ENCODE data around the gene KLHL5.

KLHL5 gene

DNA sequence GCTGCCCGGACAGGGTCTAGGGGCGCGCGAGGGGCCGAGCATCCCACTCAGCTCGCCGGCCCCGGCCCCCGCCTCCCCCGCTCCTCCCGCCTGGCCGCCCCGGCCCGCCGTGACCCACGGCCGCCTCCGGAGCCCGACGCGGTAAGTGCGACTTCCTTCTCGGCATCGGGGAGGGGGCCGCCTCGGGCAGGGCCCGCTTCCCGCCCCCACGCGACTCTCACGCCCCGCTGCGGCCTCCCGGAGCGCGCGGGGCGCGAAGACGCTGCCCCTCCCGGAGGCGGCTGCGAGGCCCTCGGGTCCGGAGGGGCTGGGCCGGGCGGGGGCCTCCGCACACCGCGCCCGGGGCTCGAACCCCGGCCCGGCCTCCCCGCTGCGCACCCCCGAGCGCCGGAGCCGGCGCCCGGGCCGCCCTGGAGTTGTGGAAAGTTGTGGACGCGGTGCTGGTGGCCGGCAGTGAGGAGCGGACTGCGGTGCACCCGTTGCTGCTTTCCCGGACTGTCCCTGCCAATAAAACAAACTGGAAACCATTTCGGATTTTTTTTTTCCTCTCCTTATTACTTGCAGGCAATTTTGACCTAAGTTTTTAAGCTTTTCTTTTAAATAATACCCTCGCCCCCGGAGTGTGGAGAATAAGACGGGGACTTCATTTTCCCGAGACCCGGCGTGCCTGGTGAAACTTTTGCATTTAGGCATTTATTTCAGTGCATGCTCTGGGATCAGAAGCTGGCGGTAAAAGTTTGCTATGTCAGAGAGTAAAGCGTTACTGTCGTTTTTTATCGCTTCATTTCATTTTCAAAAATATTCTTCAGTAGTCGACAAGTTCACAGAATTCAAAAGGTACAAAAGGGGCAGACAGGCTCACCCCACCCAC lies 16.8 kb upstream of the KLHL5 start:
- no peak for DNase-seq

- no peak for DNase-seq
Measured at GRCh38 chr4:39045827-39046221, 16.2 kb upstream of the KLHL5 start.

DNA sequence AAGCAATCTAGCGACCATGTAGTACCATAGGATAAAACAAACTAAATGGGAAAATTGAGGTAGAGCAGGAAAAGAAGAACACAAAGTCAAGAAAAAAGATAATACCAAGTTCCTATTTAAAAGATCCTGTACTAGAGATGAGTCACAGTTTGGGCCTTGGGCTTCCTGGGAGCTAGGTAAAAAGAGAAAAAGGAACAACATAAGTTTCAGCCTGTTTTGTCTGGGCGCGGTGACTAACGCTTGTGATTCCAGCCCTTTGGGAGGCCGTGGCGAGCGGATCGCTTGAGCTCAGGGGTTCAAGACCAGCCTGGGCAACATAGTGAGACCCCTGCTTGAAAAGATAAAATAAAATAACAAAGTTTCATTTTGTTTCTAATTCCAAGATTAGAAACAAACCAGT lies 15.8 kb upstream of the KLHL5 start:
- DNase-seq: no peak

DNA sequence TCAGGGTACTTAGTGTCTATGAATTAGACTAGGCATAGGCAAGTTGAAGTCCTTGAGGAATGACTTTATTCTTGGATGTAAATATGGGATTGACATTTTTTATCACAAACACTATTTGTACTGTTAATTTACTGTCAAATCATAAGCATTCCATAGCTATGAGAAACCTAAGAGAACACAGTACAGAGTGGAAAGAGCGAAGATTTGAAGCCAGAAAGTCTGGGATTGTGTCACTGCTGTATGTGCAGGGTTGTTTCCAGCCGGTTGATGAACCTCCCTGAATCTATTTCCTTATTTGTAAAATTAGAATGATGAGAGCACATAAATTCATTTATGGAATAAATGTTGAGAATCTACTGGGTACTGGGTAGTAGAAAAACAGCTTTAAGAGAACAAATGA lies 14.4 kb upstream of the KLHL5 start:
- DNase-seq: no peak

- DNase-seq: no peak
Measured at GRCh38 chr4:39048311-39048710, 13.7 kb upstream of the KLHL5 start.

- no peak for DNase-seq
Measured at GRCh38 chr4:39050590-39050989, 11.4 kb upstream of the KLHL5 start.

GRCh38 chr4:39051492-39051891 lies 10.5 kb upstream of the KLHL5 start:
- no peak for DNase-seq

DNA sequence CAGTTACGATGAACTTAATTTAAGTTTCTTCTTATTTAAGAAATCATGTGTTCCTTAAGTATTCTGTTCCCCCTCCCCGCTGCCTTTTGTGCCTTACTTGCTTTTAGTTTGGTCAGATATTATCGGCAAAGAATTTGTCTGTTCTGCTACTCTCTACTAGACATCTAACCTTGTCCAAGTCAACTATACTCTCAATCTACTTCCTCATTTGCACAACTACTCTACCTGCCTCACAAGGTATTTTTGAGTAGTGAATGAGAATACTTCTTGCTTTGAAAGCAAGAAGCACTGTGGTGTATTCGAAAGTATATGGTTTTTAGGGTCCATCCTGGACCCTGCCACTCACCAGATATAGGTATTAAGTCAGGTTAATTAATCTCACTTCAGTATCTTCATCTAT lies 8.0 kb upstream of the KLHL5 start:
- no peak for DNase-seq

DNA sequence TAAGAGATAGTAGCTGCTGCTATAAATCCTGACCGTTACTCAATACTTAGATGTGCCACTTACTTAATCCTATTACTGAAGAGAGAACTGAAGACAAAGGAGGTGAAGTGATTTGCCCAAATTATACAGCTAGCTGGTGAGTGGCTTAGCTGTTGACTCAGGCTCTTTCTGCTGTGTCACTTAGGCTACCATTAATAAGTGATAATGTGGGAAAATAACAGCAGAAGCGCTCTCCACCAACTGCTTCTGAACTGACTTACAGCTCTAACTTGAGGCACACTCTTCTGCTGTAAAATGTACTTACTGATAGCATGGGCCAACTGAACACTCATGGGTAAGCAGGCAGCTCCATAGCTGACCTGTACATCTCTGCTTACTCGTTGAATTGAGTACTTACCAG lies 7.5 kb upstream of the KLHL5 start:
- DNase-seq: no peak

GRCh38 chr4:39056023-39056422 lies 6.0 kb upstream of the KLHL5 start:
- DNase-seq: no peak

- DNase-seq: no peak
Measured at GRCh38 chr4:39061457-39061856, 575 bp upstream of the KLHL5 start.

- DNase-seq: no peak
Measured at GRCh38 chr4:39062770-39063097, 702 bp downstream of the KLHL5 start.

DNA sequence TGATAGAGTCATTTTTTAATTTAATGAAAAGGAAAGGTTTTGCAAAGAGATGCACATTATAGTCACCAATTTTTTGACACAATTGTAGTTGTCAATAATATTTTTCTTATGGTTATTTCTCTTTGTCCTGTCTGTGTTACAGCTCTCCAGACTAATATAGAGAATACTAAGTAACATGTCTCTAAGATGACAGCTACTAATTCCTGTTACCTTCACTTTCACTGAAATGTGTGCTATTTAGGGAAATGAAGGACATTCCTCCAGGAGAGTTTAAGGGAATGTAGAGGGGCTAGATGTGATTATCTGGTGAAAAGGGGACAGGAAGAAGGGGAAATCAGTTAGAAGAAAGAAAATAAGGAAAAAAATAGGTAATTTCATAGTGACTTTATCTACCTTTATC lies 1.4 kb downstream of the KLHL5 start:
- DNase-seq: no peak

DNA sequence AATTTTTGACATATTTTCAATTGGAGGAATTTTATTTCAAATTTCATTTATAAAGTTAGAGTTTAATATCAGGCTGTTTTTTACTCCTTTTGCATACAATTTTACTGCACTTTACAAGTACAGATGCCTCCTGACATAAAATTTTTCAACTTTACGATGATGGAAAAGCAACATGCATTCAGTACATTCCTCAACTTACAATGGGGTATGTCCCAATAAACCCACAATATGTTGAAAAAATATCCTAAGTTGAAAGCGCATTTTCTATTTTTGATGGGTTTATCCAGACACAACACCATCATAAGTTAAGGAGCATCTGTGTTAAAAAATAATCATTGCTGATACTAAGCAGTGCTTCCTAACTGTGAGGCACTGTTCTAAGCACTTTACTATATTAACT lies 4.3 kb downstream of the KLHL5 start:
- DNase-seq: no peak

GRCh38 chr4:39067031-39067430 lies 5.0 kb downstream of the KLHL5 start:
- no peak for DNase-seq

GRCh38 chr4:39067451-39067850 lies 5.4 kb downstream of the KLHL5 start:
- no peak for DNase-seq

GRCh38 chr4:39068907-39069306 lies 6.9 kb downstream of the KLHL5 start:
- DNase-seq: no peak

GRCh38 chr4:39078829-39079228 lies 16.8 kb downstream of the KLHL5 start:
- no peak for DNase-seq

- no peak for DNase-seq
Measured at GRCh38 chr4:39083164-39083563, 21.1 kb downstream of the KLHL5 start.

GRCh38 chr4:39085891-39086290 lies 23.9 kb downstream of the KLHL5 start:
- no peak for DNase-seq

- no peak for DNase-seq
Measured at GRCh38 chr4:39096847-39097246, 34.8 kb downstream of the KLHL5 start.

DNA sequence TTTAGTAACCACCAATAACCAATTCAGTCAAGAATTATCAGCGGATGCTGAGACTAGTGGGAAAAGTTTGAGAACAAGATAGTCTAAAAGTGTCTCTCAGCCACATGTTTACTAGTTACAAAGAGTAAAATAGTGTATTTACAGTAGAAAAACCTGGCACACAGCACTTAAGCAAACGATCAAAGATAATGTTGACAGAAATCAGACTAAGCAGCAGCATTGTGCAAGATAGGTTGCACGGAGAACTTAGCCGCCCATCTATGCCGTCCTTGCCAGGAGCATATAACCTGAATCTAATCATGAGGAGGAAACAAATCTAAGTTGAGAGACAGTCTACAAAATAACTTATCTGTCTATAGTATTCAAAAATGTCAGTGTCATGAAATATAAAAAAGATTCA lies 35.3 kb downstream of the KLHL5 start:
- no peak for DNase-seq

DNA sequence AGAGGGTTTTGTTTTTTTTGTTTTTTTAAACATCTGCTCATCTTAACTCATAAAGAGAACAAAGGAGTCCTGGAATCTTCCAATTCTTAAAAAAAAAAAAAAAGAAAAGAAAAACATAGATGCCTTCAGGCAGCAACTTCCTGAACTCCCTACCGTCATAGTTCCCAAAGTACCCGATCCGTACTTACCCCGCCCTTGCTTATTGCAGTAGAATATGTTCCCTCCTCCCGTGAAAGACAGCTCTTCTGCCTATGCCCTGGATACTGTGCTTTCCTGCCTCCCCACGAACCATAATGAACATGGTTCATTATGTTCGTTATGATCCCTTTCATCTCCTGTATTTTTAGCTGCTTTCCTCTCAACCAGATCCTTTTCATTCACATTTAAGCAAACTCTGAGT lies 40.3 kb downstream of the KLHL5 start:
- DNase-seq: no peak

DNA sequence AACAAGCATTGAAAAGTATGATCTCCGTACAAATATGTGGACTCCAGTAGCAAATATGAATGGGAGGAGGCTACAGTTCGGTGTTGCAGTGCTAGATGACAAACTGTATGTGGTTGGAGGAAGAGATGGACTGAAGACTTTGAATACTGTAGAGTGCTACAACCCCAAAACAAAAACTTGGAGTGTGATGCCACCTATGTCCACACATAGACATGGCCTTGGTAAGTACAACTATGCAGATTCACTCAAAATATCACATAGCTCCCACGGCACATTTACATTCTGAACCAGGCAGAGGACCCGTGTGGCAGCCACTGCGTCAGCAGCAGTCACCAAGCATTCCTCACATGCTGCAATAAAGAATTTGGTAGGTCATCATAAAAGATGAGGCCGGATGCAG lies 41.3 kb downstream of the KLHL5 start:
- DNase-seq: no peak

DNA sequence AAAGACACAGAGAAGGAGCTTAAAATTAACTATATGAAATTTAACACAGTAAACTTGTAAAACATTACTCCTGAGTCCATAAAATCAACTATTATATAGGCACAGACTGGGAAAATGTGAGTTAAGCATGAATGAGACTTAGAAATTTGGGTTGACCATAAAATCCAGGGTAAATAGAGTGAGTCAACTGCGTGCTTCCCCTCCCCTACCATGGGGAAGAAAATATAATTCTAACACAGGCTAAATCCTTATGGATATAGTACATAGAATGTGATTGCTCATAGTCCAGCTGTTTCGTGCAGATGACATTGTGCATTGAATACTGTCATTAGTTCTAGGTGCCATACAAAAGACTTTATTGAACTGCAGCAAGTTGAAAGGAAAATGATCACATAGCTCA lies 42.2 kb downstream of the KLHL5 start:
- DNase-seq: no peak
